Lower leg skin (tissue), 3 donors: ENCODE results near the gene PLXNB1.

ENCODE experiments used
- POLR2A ChIP-seq, 2 donors: fragments of 450-650 bp; IDR thresholded peaks; one replicate each; pipeline ENCODE4 v1.6.1; 2016 to 2017; ENCODE audit warnings: antibody characterized with exemption in 2 of 2, mild to moderate bottlenecking in 1 of 2, moderate library complexity in 1 of 2
- TF ChIP-seq, protein P1 (sequence below), 3 donors: fragments of 450-650 bp; IDR thresholded peaks; one replicate each; pipeline ENCODE4 v1.5.1; 2016; ENCODE audit warnings: antibody characterized with exemption in 3 of 3, mild to moderate bottlenecking in 3 of 3, moderate library complexity in 2 of 3

DNA sequence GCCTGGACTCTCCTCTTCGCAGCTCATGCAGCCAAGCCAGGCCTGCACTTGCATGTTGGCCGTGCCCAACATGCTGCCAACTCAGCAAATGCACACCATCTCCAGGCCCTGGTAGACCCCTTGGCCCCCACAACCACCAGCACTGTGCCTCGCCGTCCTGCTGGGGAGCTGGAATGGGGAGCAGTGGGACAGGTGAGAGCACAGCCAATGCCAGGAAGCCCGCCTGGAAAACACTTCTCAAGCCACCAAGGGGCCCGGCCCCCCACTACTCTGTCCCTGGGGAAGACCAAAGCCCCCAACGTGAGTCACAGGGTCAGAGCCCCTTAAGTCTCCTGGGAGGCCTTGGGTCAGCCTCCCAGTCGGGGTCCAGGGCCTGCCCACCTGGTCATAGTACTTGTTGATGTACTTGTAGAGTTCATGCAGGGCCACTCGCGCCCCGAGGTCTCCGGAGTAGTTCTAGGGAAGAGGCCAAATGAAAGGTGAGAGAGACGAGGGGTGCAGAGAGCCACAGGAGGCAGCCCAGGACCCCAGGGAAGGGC lies 24.5 kb downstream of the PLXNB1 start:
- TF ChIP-seq, protein P1, sequence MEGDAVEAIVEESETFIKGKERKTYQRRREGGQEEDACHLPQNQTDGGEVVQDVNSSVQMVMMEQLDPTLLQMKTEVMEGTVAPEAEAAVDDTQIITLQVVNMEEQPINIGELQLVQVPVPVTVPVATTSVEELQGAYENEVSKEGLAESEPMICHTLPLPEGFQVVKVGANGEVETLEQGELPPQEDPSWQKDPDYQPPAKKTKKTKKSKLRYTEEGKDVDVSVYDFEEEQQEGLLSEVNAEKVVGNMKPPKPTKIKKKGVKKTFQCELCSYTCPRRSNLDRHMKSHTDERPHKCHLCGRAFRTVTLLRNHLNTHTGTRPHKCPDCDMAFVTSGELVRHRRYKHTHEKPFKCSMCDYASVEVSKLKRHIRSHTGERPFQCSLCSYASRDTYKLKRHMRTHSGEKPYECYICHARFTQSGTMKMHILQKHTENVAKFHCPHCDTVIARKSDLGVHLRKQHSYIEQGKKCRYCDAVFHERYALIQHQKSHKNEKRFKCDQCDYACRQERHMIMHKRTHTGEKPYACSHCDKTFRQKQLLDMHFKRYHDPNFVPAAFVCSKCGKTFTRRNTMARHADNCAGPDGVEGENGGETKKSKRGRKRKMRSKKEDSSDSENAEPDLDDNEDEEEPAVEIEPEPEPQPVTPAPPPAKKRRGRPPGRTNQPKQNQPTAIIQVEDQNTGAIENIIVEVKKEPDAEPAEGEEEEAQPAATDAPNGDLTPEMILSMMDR (IDR thresholded peaks at IDR 0.05) = no peak
- no peak for TF ChIP-seq POLR2A (IDR thresholded peaks at IDR 0.05)
